DMS53 treated with DMSO at 0.1 percent for 48 hours (cell line): ENCODE measurements around the gene CRHR1.
A peak's percentile ranks its signal among the peaks of the same experiment; 100 is the strongest.

Experiments used
- DNase-seq: peaks from one replicate; lab custom pipeline; 2025; ENCODE audit not compliant: unreplicated experiment; lab: John Stamatoyannopoulos, UW

The CRHR1 gene

DNA sequence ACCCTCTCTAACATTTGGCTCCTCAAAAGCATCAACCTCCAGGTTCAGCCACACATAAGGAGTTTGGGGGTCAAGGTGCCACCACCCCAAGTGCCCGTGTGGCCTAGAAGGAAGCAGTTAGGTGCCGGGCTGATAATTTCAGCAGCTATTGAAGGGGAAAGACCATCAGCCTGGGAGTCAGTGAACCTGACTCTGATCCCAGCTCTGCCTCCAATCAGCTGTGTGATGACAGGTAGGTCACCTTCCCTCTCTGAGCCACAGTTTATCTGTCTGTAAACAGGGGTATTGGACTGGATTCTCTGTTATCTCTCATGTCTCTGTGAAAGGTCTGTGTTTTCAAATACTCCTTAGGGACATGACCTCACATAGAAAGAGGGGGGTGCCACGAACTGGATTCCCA, 3.9 kb downstream of the CRHR1 start:
- DNase-seq: no peak

GRCh38 chr17:45789874-45790273, 5.8 kb downstream of the CRHR1 start:
- DNase-seq: no peak

GRCh38 chr17:45790296-45790922, 6.3 kb downstream of the CRHR1 start:
- no peak for DNase-seq

DNA sequence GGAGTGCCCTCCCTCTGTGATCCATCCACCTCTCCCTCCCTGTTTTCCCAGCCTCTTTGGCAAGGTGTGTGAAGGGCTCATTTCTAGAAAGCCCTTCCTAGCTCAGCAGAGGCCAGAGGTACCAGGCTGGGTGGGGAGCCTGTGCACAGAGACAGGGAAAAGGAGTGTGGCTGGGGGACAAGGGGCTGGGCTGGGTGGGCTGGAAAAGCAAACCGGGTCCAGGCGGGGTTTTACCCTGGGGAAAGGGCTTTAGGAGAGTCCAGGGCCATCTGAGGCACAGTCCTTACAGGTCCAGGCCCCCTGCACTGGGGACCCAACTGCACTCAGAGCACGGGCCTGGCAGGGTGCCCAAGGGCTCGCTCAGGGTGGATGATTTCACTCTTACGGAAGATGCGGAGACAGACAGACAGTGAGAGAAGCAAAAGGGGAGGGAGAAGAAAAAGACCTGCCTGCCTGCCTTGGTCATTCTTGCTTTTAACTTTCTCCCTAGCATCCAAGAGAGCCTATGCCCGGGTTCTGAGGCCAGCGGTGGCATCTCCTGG, 7.0 kb downstream of the CRHR1 start:
- no peak for DNase-seq

- DNase-seq: peak; percentile 85
These were observed 7.8 kb downstream of the CRHR1 start for GRCh38 chr17:45791935-45792334.

DNA sequence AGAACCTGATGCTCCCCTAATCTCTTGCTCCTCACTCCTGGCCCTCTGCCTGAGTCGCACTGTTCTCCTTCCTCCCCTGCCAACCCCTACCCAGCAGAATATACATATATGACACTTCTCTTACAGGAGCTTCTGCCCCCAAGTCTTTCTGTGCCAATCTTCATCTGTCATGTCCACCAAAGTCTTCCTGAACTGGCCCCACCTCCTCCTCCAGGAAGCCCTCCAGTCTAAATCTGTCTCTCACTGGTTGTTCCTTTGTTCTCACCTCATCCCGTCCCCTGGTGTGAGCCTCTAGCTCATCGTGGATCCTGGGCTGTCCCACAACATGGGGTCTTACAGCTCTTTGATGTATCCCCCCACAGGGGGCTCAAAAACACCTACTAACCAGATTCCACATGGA, 8.3 kb downstream of the CRHR1 start:
- no peak for DNase-seq

DNA sequence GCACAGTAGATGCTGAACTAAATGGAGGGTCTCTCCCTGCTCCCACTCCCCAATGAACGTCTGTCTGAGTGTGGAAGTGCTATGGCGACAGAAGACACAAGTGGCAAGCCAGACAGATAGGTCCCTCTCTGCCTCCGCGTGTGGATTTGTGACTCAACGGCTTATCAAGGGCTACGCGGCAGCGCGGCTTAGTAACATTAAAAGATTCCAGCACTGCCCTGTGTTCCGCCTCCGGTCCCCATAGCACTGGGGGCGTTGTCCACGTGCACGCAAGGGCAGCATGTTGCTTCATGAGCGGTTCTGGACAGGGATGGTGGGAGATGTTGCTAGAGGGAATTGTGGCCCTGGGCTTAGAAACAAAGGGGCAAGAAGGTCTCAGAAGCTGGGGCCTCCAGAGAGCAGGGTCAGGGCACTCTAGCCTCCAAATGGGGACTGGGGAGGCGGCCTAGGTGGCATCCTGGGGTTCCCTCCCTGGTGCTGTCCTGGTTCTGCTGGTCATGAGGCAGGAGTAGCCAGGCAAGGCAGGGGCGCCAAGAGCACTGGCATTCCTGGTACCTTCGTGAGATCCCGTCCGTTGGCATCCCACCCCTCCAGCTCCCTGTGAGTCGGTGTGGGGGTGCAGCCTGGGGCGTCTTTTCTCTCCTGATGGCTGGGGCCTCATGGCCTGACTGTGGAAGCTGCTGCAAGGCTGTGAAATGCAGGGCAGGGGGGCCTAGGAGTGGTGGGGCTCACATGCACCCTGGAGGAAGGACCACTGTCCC, 9.1 kb downstream of the CRHR1 start:
- DNase-seq: no peak

DNA sequence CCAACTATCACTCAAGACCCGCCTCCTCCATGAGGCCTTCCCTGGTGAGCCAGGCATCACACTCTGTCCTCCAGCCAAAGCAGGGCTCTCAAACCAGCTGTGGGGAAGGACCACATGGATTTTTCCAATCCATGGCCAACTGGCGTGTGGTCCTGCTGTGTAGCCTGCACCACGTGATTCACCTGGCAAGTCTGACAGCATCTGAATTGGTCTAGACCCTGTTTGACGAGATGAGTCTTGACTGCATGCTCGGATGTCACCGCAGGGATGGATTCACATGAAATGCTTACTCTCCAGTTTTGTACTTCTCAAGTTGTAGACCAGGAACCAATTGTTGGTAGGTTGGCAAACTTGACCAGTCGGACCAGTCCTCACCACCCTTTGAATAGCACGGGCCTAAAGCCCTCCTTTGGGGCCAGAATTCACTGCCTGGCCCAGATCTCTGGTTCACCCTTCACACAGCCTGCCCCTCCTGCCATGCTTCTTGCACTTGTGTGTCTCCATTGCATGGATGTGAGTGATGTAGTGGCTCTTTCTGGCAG, 9.9 kb downstream of the CRHR1 start:
- DNase-seq: no peak

DNA sequence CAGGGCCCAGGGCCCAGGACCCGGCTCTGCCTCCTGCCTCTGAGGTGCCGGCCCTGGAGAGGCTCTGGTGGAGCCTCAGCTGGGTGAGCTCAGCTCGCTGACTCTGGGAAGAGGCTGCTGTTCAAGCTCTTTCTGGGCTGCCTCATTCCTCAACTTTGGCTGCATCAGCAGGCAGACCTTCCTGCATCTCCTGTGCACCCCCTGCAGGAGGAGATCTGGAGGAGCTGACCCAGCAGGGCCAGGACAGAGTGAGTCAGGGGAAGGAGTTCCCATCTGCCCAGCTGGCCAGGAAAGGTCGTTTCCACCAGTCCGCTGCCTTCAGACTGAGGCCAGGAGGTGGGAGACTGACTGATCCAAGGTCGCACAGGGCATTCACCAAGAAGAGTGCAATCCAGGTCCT, 10.7 kb downstream of the CRHR1 start:
- no peak for DNase-seq

DNA sequence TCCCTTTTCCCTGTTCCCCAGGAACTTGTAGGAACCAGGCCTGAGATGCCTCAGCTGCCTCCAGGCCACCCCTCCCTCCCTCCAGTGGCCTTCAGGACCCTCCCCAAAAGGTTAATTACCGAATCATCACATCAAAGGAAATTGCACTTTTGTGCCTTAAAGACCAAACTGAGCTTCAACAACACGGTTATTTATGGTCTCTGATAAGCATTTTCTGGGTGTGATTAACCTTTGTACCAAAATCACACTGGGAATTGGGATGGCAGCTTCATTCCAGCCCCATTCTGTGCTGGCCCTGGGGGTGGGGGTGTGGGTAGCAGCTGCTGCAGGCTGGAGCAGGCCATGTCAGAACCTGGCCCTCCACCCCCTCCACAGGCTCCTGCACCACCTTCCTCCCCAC, 16.7 kb downstream of the CRHR1 start:
- no peak for DNase-seq

GRCh38 chr17:45801421-45801820, 17.3 kb downstream of the CRHR1 start:
- DNase-seq: no peak

DNA sequence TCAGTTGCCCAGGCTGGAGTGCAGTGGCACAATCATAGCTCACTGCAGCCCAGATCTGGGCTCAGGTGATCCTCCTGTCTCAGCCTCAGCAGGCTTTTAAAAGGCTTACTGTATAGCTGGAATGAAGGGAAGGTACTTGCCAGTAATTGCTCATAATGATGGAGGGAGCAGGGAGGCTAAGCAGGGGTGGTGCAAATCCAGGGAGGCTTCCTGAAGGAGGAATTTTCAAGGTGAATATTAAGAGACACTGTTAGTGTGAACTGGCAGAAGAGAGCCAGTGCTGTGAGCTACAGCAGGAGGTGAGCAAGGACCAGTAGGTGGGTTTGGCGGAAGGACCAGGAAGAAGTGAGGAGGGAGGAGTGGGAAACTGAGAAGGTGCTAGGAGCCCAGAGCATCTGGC, 24.7 kb downstream of the CRHR1 start:
- no peak for DNase-seq

DNA sequence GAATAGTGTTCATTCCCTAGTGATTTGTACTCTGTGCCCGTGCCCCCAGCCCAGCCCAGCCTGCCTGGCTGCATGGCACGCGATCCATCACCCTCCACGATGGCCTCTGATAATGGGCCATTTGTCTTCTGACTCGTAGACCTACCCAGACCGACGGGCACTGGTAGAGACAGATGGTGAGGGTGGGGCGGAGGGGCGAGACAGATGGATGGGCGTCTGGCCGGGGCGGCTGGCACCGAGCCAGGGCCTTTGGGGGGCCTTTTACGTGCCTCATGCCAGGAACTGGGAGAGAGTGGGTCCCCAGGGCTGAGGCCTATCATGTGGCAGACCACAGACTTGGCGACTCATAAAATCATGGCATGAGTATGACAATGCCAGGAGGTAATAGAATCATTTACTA, 25.4 kb downstream of the CRHR1 start:
- DNase-seq: no peak

DNA sequence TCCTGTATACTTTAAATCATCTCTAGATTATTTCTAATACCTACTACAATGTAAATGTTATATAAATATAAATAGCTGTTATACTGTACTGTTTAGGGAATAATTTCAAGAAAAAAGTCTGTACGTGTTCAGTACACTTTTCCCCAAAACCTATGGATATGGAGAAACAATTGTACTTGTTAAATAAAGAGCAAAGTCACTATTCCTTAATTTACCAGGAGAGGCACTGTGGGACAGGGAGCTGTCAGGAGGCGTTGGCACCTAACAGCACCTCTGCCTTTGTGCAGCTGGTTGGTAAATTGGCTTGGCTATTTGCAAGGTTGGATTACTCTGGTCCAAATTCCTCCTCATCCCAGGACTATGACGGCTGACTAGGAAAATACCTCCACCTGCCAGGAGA, 28.0 kb downstream of the CRHR1 start:
- peak; percentile 17 for DNase-seq

DNA sequence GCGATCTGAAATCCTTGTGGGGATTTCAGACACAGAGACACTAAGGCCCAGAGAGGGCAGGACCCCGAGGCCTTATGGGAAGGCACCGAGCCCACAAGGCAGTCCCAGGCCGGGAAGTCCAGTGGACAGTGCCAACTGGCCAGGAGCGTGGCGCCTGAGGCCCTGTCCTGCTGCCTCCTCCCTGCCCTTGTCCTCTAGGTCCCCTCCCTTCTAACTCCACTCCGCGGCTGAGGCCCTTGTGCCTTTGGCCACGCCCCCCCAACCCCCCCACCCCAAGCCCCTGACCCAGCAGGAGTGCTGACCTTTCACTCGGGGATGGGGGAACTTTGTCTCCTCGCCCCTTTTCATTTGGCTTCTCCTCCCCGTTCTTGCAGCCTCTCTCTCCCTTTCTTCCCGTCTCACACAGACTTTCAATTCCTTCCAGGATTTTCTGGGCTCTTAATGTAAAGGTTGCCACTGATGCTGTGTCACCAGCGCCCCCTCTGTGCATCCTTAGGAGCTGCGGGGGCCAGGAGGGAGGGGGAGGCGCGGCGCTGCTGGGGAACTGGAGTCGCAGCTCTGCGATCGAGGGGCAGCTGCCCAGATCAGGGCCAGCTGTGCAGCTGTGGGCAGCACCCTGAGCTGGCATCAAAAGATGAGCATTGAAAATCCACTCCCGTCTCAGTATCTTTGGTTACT, 29.1 kb downstream of the CRHR1 start:
- no peak for DNase-seq

DNA sequence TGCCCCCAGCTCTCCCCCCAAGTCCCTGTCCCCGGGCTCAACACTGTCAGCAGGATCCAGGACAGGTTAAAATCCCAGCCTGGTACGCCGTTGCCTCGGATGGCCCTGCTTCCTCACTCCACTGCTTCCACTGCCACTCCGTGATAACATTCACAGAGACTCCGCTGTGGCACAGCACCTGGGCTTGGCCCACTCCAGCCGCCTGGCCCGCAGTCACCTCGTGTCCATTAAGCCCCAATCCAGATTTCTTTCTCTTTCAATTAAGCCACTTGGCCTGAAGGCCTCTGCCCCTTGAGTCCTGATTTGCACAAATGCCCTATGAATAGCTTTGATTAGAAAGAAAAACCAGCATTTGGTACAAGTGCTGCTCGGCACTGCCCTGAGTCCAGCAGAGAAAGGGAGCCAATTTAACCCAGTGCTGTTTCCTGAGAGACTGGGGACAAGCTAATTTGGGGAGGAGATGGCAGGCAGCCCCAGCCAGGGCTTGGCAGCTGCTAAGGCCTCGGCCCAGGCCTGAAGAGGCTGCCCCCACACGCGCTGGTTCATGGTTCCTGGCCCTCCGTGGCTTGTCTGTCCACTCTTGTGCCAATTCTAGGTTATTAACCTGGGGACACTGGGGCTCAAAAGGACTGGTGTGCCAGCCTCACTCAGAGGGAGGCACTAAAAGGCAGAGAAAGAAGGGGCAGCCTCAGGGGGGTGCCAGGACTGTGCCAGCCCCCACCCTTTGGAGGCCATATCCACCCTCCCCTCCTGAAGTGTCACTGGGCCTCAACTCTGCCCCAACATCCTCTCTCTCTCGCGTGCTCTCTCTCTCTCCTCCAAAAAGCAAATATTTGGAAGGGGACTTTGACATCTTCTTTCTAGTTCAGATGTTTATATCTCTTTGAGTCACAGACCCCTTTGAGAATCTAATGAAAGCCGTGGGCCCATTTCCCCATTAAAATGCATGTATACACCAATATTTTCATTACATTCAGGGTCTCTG, 30.8 kb downstream of the CRHR1 start:
- DNase-seq: no peak

GRCh38 chr17:45815752-45816151, 31.6 kb downstream of the CRHR1 start:
- no peak for DNase-seq

GRCh38 chr17:45818041-45818440, 33.9 kb downstream of the CRHR1 start:
- no peak for DNase-seq

GRCh38 chr17:45818699-45819098, 34.6 kb downstream of the CRHR1 start:
- no peak for DNase-seq

DNA sequence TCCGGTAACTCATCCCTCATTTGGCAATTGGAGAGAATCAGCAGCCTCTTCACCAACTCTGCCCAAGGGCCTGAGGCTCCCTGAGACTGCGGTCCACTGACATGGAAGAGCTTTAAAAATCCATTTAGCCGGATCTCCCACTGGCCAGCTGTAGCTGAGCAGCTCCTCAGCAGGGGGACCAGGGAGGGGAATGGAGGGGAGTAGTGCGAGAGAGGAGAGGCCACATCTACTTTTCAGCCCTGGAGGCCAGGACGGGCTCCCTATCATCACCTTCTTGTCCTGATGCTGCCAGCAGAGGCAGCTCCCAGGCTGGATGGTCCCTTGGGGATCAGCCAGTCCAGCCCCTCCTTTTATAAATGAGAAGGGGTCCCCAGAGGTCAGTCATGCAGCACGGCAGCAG, 35.5 kb downstream of the CRHR1 start:
- no peak for DNase-seq
